GM20000 (cell line): Measurements from ENCODE around the gene UBE2R2.
"Not testable (repeated sequence)": the region's sequence is repeated elsewhere in the genome, so short reads cannot be mapped to it uniquely, and the experiment has no call there.

Experiments used
- DNase-seq: peaks from one replicate; pipeline ENCODE4 v3.0.0; 2012; ENCODE audit warnings: low spot score
- CTCF ChIP-seq: IDR thresholded peaks from 2 replicates; pipeline ENCODE4 v1.5.1; 2012; ENCODE audit warnings: mild to moderate bottlenecking, control low read depth; ENCODE audit errors: extremely low read depth, missing control alignments

UBE2R2 gene

GRCh38 chr9:33846231-33846630 is 29.3 kb downstream of the UBE2R2 start:
- no peak for DNase-seq
- no peak for TF ChIP-seq CTCF

DNA sequence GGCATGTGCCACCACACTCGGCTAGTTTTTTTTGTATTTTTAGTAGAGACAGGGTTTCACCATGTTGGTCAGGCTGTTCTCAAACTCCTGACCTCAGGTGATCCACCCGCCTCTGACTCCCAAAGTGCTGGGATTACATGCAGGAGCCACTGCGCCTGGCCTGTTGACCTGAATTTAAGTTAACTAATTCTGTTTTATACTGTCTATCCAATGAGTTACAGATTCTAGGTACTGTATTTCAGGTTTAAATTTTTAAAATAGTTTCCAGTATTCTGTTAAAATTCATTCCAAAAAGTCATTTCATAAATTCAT is 30.9 kb downstream of the UBE2R2 start:
- not testable (repeated sequence) for DNase-seq

GRCh38 chr9:33850267-33850629 is 33.3 kb downstream of the UBE2R2 start:
- DNase-seq: no peak
- no peak for TF ChIP-seq CTCF

GRCh38 chr9:33850677-33851076 is 33.7 kb downstream of the UBE2R2 start:
- no peak for TF ChIP-seq CTCF
- DNase-seq: no peak

- no peak for DNase-seq
- TF ChIP-seq CTCF: no peak
Measured at GRCh38 chr9:33851301-33851700, 34.3 kb downstream of the UBE2R2 start.

DNA sequence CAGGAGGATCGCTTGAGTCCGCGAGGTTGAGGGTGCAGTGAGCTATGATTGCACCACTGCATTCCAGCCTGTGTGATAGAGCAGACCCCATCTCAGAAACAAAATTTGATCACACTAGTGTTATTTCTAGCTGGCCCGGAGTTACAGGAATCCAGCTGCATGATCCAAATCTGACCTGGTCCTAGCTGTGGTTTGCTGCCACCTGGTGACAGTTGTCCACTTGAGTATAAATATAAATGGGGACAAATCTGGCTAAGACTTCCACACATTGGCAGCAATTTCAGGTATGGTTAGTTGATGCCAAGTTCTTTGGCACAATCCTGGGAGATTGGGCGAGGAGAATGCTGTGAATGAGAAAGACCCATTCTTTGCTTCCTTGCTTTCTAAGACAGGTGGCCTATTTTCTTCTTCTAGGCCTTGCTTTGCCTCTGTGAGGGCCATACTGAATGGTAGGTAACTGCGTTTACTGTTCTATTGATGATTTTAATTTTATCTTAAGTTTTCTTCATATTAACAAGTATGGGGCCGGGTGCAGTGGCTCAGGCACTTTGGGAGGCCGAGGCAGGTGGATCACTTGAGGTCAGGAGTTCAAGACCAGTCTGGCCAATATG is 35.4 kb downstream of the UBE2R2 start:
- TF ChIP-seq CTCF: no peak
- DNase-seq: peak; percentile 32

DNA sequence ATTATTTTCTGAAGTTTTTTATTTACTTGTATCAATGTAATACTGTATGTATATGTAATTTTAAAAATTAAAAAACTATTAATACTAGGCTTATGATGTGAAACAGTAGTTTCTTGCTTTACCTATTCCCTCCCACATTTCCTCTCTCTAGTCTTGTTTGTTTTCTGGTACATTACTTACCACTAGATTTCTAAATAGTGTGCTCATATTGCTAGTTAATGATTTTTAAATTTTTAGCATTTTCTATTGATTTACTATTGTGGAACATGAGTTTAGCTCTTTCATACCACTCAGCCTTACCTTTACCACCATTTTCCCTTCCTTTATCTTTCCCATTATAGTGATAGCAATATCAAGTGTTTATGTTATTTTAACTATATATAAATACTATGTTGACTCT is 39.3 kb downstream of the UBE2R2 start:
- no peak for TF ChIP-seq CTCF
- DNase-seq: no peak

DNA sequence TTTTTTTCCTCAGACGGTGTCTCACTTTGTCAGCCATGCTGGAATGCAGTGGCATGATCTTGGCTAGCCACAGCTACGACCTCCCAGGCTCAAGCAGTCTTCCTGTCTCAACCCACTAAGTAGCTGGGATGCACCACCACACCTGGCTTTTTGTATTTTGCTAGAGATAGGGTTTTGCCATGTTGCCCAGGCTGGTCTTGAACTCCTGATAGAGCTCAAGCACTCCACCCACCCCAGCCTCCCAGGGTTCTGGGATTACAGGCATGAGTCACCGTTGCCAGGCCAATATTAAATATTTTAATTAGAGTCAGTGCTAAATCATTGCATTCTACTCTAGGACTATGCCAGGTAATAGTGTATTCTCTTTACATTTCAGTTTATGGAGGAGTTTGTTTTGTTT is 41.5 kb downstream of the UBE2R2 start:
- DNase-seq: no peak

More for the DNA sequence above, 41.5 kb downstream of the UBE2R2 start:
- TF ChIP-seq CTCF: no peak
